D721Med (cell line): ENCODE data around the gene LINC01488.

Experiments used
- DNase-seq: peaks from one replicate; pipeline ENCODE4 v3.0.0; 2011; ENCODE audit warnings: low spot score; ENCODE audit not compliant: insufficient read length
- FAIRE-seq: peaks from 2 replicates; lab custom pipeline; 2011; peaks lifted over from hg19 to GRCh38; lab: Jason Lieb, UNC
- TF ChIP-seq, protein P1 (sequence below): IDR thresholded peaks from 2 replicates; pipeline ENCODE4 v1.5.1; 2012; ENCODE audit warnings: mild to moderate bottlenecking, control low read depth; ENCODE audit not compliant: insufficient read depth; ENCODE audit errors: missing control alignments

LINC01488 gene

DNA sequence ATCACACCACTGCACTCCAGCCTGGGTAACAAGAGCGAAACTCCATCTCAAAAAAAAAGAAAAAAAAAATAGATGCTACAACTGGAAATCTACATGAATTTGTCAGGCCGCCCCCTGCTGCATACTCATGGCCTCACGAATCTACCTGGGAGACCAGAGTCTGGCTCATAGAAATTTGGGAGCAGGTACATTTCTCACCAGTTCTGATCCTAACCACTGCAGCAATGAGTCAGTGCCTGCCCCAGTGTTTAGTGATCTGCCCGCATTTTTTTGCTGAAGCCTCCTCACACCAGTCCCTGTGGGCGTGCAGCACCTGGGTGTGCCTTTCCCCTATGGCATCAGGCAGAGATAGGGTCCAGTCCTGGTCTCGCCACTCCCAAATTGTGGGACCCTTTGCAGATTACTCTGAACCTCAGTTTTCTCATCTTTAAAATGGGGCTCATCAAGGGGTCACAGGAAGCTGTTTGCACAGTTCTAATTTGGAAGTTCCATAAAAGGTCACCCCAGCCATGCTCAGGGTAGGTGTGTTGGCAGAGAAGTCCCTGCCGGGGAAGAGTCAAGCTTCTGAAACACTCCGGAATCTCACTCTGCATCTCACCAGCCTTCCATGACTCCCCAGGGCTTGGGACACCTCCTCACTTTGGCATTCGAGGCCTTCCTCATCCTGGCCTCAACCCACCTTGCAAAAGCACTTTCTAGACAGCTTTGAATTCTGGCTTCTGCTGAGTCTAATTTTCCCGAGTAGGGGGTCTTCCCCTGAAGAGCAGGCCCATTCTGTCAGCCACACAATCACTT lies 39.3 kb upstream of the LINC01488 start:
- TF ChIP-seq, protein P1, sequence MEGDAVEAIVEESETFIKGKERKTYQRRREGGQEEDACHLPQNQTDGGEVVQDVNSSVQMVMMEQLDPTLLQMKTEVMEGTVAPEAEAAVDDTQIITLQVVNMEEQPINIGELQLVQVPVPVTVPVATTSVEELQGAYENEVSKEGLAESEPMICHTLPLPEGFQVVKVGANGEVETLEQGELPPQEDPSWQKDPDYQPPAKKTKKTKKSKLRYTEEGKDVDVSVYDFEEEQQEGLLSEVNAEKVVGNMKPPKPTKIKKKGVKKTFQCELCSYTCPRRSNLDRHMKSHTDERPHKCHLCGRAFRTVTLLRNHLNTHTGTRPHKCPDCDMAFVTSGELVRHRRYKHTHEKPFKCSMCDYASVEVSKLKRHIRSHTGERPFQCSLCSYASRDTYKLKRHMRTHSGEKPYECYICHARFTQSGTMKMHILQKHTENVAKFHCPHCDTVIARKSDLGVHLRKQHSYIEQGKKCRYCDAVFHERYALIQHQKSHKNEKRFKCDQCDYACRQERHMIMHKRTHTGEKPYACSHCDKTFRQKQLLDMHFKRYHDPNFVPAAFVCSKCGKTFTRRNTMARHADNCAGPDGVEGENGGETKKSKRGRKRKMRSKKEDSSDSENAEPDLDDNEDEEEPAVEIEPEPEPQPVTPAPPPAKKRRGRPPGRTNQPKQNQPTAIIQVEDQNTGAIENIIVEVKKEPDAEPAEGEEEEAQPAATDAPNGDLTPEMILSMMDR: no peak
- FAIRE-seq: no peak
- no peak for DNase-seq

DNA sequence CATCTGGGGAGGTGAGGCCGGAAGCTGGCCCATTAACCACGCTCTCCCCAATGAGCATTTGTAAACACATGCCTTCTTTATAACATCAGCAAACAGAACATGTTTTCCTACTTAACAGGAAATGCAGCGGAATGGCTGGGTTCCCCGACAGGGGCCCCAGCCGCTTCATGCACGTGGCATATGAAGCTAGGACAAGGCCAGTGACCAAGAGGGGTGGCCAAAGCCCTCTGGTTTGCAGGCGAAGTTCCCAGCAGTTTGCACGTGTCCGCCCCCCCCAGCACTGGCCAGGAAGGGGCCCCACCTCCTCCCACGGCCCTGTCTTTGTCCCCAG lies 38.7 kb upstream of the LINC01488 start:
- TF ChIP-seq, protein P1: no peak
- DNase-seq (no peak), FAIRE-seq (no peak)

DNA sequence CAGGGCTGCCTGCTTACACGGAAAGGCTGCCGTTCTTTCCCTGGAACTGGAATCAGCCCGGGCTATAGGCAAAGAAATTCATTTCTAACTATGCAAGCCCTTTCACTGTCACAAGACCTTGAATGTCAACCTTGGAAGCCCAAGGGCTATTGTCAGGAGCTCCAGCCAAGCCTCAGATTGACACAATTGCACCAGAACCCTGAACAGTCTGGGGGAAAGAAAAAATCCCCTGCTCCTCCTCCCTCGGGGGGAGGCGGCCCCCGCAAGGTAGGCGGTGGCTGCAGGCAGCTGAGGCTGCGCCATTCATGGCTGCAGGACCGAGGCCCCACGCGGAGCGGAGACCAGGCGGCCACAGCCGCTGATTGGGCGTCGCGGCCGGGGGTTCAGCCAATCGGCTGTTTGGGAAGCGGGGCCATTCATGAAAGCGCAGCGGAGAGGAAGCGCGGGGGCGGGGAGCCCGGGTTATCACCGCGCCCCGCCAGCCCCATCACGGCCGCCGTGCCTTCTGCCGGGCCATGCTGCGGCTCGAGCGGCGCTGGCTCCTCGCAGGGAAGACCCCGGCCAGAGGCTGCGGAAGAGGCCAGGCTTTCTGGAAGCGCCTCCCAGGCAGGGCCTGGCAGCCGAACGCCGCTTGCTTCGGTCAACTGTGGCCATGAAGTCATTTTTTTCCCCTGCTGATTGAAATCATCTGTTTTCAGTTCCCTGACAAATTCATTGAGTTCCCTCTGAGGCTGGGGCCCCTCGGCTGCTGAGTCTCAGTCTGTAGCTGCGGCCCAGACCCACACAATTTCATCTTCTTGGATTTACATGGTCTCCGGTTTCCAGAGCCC lies 38.1 kb upstream of the LINC01488 start:
- TF ChIP-seq, protein P1: no peak
- no peak for DNase-seq
- FAIRE-seq: no peak

DNA sequence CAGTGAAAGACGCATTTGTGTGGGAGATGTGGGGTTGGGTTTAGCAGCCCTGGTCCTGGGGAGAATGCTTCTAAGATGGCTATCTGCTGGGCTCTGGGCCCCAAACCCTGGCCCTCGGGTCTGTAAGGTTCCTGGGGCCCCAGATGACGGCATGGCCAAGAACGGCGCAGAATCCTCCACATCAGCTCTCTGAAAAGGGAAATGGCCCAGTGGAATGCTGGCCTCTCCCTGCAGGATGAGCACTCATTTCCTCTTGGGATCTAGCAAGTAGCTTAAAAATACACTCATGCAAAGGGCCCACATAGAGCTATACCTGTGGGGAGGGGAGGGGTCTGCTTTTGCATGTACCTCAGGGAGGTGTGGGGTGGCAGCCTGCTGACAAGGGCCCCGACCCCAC lies 37.5 kb upstream of the LINC01488 start:
- DNase-seq (no peak), FAIRE-seq (no peak)
- TF ChIP-seq, protein P1: no peak

DNA sequence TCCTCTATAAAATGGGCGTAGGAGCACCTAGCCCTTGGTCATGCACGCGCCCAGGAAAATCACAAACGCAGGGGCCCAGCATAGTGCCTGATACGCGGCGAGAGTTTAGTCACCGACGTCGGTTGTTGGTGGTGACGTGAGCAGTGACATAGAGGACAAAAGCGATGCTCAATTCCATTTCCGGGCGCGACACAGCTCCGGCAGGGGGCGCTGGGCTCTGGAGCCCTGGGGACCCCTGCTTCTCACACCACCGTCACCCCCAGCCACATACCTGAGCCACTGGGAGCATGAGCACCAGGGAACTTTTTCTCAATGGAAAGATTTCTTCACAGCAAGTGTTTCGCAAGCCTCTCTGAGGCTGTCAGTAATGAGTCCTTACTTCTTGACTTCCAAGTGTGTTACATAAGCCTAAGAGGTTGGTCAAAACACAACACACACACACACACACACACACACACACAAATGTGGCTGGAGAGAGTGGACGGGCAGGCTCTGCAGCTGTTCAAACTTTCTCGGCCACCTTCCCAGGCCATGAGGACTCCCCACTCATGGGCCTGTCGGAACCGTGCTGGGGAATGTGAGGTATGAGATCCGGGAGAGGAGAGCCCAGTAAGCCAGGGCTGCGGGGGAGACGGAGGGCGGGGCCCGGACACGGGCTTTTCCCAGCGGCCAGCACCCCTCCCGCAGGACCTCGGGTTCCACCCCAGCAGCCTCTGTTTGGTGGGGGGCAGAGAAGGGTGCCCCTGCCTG lies 36.9 kb upstream of the LINC01488 start:
- TF ChIP-seq, protein P1: no peak
- no peak for DNase-seq
- no peak for FAIRE-seq

DNA sequence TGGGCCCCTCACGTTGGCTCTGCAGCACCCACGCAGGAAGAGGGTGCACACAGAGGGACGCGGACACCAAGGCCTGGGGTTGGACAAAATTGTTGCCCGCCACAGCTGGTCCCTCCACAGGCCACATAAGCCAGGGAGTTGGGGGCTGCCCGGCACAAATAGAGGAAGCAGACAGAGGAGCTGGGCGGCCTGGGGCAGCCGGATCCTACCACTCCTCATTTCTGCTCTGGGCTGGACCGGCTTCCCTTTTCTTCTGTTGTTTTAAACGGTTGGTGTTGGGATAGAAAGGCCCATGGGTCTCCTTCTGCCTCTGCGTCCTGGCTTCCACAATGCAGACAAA lies 36.4 kb upstream of the LINC01488 start:
- DNase-seq (no peak), FAIRE-seq (no peak)
- TF ChIP-seq, protein P1: no peak

DNA sequence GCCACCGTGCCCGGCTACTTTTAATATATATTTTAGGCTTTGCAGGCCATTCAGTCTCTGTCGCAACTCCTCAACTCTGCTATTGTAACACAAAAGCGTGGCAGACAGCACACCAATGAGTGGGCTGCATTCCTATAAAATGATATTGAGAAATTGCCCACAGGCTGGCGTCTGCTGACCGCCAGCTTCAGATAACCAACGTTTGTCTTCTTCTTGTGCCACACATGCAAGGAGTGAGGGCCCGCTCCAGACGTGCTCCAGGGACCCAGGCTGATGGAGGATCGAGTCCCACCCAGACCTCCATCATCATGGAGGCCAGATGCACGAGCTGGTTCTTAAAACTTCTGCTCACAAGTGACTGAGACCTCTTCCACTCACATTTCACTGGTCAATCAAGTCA lies 35.4 kb upstream of the LINC01488 start:
- TF ChIP-seq, protein P1: no peak
- DNase-seq (no peak), FAIRE-seq (no peak)
